PC-3 (cell line): ENCODE data around the gene TESK2. TPM values are rescaled to one million over a fixed set of nuclear protein-coding genes. Genes with fewer than 3 reads are reported as not detected.

Experiments
- ATAC-seq: fragments of 200-7000 bp; cut with Tn5 transposase; 2 replicates; pipeline ENCODE4 v1.9.1; 2020; ENCODE audit warnings: mild to moderate bottlenecking, moderate library complexity
- BruUV-seq: library from RNA; stranded (reverse); fragments of 400-500 nt; replicated peaks from 2 replicates; lab custom pipeline; 2021; lab: Mats Ljungman, UMichigan
- CTCF ChIA-PET: fragments of 300-600 bp; sonication (Branson Sonifier 250); formaldehyde crosslinking; loops from one replicate; lab custom pipeline; 2022; ENCODE audit warnings: antibody characterized with exemption; lab: Charles Lee
- POLR2A ChIA-PET: fragments of 300-600 bp; sonication (Branson Sonifier 250); formaldehyde crosslinking; loops from one replicate; lab custom pipeline; 2022; ENCODE audit warnings: antibody characterized with exemption; ENCODE audit not compliant: unreplicated experiment; lab: Charles Lee
- DNase-seq: peaks from one replicate; pipeline ENCODE4 v3.0.0-alpha.2; 2015
- H2AFZ ChIP-seq: fragments of 300-600 bp; sonication (generic); 2 replicates; pipeline ENCODE4 v1.6.0; 2016; ENCODE audit warnings: antibody characterized with exemption, low read length
- H3F3A ChIP-seq: fragments of 300-600 bp; sonication (generic); one replicate; pipeline ENCODE4 v1.6.0; 2017; ENCODE audit warnings: antibody characterized with exemption, low read length, control low read depth, mild to moderate bottlenecking; ENCODE audit not compliant: unreplicated experiment
- H3K27ac ChIP-seq: fragments of 300-600 bp; sonication (generic); 2 replicates; pipeline ENCODE4 v1.5.1; 2016; ENCODE audit warnings: mild to moderate bottlenecking, low read length
- H3K27me3 ChIP-seq: fragments of 300-600 bp; sonication (generic); 2 replicates; pipeline ENCODE4 v1.6.1; 2016; ENCODE audit warnings: low read length, mixed read lengths
- H3K36me3 ChIP-seq: fragments of 300-600 bp; sonication (generic); 2 replicates; pipeline ENCODE4 v1.6.1; 2016; ENCODE audit warnings: low read depth, mixed run types, low read length, mixed read lengths
- H3K4me1 ChIP-seq: fragments of 300-600 bp; sonication (generic); 2 replicates; pipeline ENCODE4 v1.5.1; 2016; ENCODE audit warnings: low read length; ENCODE audit not compliant: insufficient read depth
- H3K4me2 ChIP-seq: fragments of 300-600 bp; sonication (generic); 2 replicates; pipeline ENCODE4 v1.6.0; 2016; ENCODE audit warnings: low read length
- H3K4me3 ChIP-seq: fragments of 300-600 bp; sonication (generic); 2 replicates; pipeline ENCODE4 v1.5.1; 2016; ENCODE audit warnings: mild to moderate bottlenecking, low read length, mixed read lengths
- H3K79me2 ChIP-seq: fragments of 300-600 bp; sonication (generic); 2 replicates; pipeline ENCODE4 v1.6.1; 2017; ENCODE audit warnings: low read length, mixed read lengths
- H3K9ac ChIP-seq: fragments of 300-600 bp; sonication (generic); 2 replicates; pipeline ENCODE4 v1.6.0; 2016; ENCODE audit warnings: mild to moderate bottlenecking, low read length
- H3K9me2 ChIP-seq: fragments of 300-600 bp; sonication (generic); replicated peaks from 2 replicates; pipeline ENCODE4 v1.6.1; 2016; ENCODE audit warnings: mixed run types, low read length, mixed read lengths
- H3K9me3 ChIP-seq: fragments of 300-600 bp; sonication (generic); 2 replicates; pipeline ENCODE4 v1.6.1; 2016; ENCODE audit warnings: low read length, mixed read lengths
- H4K20me1 ChIP-seq: fragments of 300-600 bp; sonication (generic); 2 replicates; pipeline ENCODE4 v1.6.1; 2016; ENCODE audit warnings: low read length, mixed read lengths
- CTCF ChIP-seq: fragments of 300-600 bp; sonication (generic); conservative IDR thresholded peaks from 2 replicates; pipeline ENCODE4 v1.5.1; 2017; ENCODE audit warnings: antibody characterized with exemption, low read depth, mild to moderate bottlenecking, low read length
- EZH2 ChIP-seq: fragments of 300-600 bp; sonication (generic); IDR thresholded peaks from one replicate; pipeline ENCODE4 v1.6.1; 2017; ENCODE audit warnings: antibody characterized with exemption, mild to moderate bottlenecking, low read length; ENCODE audit not compliant: unreplicated experiment
- EZH2phosphoT487 ChIP-seq: fragments of 300-600 bp; sonication (generic); IDR thresholded peaks from 2 replicates; pipeline ENCODE4 v1.6.1; 2018; ENCODE audit warnings: mild to moderate bottlenecking, antibody characterized with exemption, low read length, borderline replicate concordance
- intact Hi-C: fragments of 100-400 bp; cut with micrococcal nuclease; formaldehyde crosslinking; loops from 2 replicates; pipeline ENCODE4 v1.9.0; 2023
- total RNA-seq: library from RNA; depleted of rRNA; stranded (reverse); fragments of >200 nt; gene quantifications from 2 replicates; pipeline ENCODE4 v1.2.3, GENCODE V29; 2014

Gene TESK2
- total RNA-seq, 1 experiment from 2014 or later = 6.0 TPM

- Histone ChIP-seq H2AFZ (no peak overlapping the region), H3K9me3 (no peaks in the 10 kb centered on the region), H3K36me3 (no peaks in the 10 kb centered on the region), H3K9ac (no peak overlapping the region), H4K20me1 (no peaks in the 10 kb centered on the region), H3F3A (no peaks in the 10 kb centered on the region), H3K4me2 (no peak overlapping the region), H3K27me3 (no peaks in the 10 kb centered on the region), H3K9me2 (no peaks in the 10 kb centered on the region), H3K79me2 (no peaks in the 10 kb centered on the region), H3K4me1 (no peaks in the 10 kb centered on the region), H3K27ac (no peak overlapping the region), H3K4me3 (no peak overlapping the region)
- TF ChIP-seq CTCF (no peak), EZH2 (no peak), EZH2phosphoT487 (no peak)
- no TSS peak for BruUV-seq
- DNase-seq = no peak
- ChIA-PET POLR2A (no interaction called here), CTCF (no interaction called here)
- intact Hi-C loops = no loop called here
- no peak for ATAC-seq
Observed at GRCh38 chr1:45423906-45424678, 66.9 kb downstream of the TESK2 start.

GRCh38 chr1:45421935-45422334 lies 69.0 kb downstream of the TESK2 start:
- ATAC-seq (no peak), DNase-seq (no peak)
- H3F3A ChIP-seq = no peaks in the 10 kb centered on the region
- ChIA-PET POLR2A (no interaction called here), CTCF (no interaction called here)
- no peaks in the 10 kb centered on the region for H3K79me2 ChIP-seq
- no peaks in the 10 kb centered on the region for H3K9me3 ChIP-seq
- H3K27me3 ChIP-seq = no peaks in the 10 kb centered on the region
- intact Hi-C loops = no loop called here
- H3K36me3 ChIP-seq = no peaks in the 10 kb centered on the region
- H3K9ac ChIP-seq = no peak overlapping the region
- BruUV-seq = no TSS peak
- TF ChIP-seq EZH2 (no peak), CTCF (no peak), EZH2phosphoT487 (no peak)
- no peak overlapping the region for H2AFZ ChIP-seq
- H3K27ac ChIP-seq = no peak overlapping the region
- no peak overlapping the region for H3K4me3 ChIP-seq
- no peaks in the 10 kb centered on the region for H3K4me1 ChIP-seq
- no peaks in the 10 kb centered on the region for H3K9me2 ChIP-seq
- H4K20me1 ChIP-seq = no peaks in the 10 kb centered on the region
- H3K4me2 ChIP-seq = no peak overlapping the region

- Histone ChIP-seq H3K4me2 (no peak overlapping the region), H3K9me2 (no peaks in the 10 kb centered on the region), H3K9ac (no peak overlapping the region), H3K36me3 (no peaks in the 10 kb centered on the region), H3K4me1 (peaks cover 15% of the 10 kb centered on the region), H3F3A (no peaks in the 10 kb centered on the region), H3K4me3 (no peak overlapping the region), H3K9me3 (no peaks in the 10 kb centered on the region), H3K79me2 (no peaks in the 10 kb centered on the region), H2AFZ (no peak overlapping the region), H3K27me3 (no peaks in the 10 kb centered on the region), H3K27ac (no peak overlapping the region), H4K20me1 (no peaks in the 10 kb centered on the region)
- ChIA-PET CTCF (no interaction called here), POLR2A (no interaction called here)
- DNase-seq (no peak), ATAC-seq (no peak)
- intact Hi-C loops = no loop called here
- no TSS peak for BruUV-seq
- no peak for TF ChIP-seq CTCF
- no peak for TF ChIP-seq EZH2
- TF ChIP-seq EZH2phosphoT487 = no peak
Observed at GRCh38 chr1:45414746-45415145, 76.2 kb downstream of the TESK2 start.
